HepG2 (cell line): Measurements from ENCODE around the gene ALDH1A2.

ENCODE experiments used
- BCL3 ChIP-seq: sonication (generic); formaldehyde crosslinking; IDR thresholded peaks from 2 replicates; pipeline ENCODE4 v1.5.1; 2020; ENCODE audit warnings: mild to moderate bottlenecking, missing genetic modification reagents, moderate library complexity
- CREM ChIP-seq, 2 experiments: sonication (generic) in 1 of 2; formaldehyde crosslinking in 1 of 2; IDR thresholded peaks; 2 replicates each; pipeline versions ENCODE4 v1.4.0 to v1.6.1; 2016 to 2020; ENCODE audit warnings: antibody characterized with exemption in 1 of 2, mild to moderate bottlenecking in 1 of 2, missing genetic modification reagents in 1 of 2
- GABPA ChIP-seq, 2 experiments: IDR thresholded peaks; 2 replicates each; pipeline ENCODE4 v1.6.1; 2011 to 2016; ENCODE audit warnings: low read depth in 2 of 2, low read length in 1 of 2, missing biosample characterization in 1 of 2, missing genetic modification characterization in 1 of 2
- HDAC2 ChIP-seq: sonication (generic); formaldehyde crosslinking; IDR thresholded peaks from 2 replicates; pipeline ENCODE4 v1.4.0; 2020; ENCODE audit warnings: missing genetic modification reagents
- MYNN ChIP-seq: sonication (generic); formaldehyde crosslinking; IDR thresholded peaks from 2 replicates; pipeline ENCODE4 v1.4.0; 2020; ENCODE audit warnings: mild to moderate bottlenecking, low read depth, missing genetic modification reagents
- ZBTB26 ChIP-seq: IDR thresholded peaks from 2 replicates; pipeline ENCODE4 v1.6.1; 2016; ENCODE audit warnings: missing compliant biosample characterization, missing genetic modification reagents, borderline replicate concordance
- ZNF501 ChIP-seq: sonication (generic); formaldehyde crosslinking; IDR thresholded peaks from 2 replicates; pipeline ENCODE4 v1.5.1; 2020; ENCODE audit warnings: mild to moderate bottlenecking, moderate library complexity, missing genetic modification reagents
- ZNF839 ChIP-seq: sonication (generic); formaldehyde crosslinking; IDR thresholded peaks from 2 replicates; pipeline ENCODE4 v1.4.0; 2020; ENCODE audit warnings: missing genetic modification reagents, mild to moderate bottlenecking, borderline replicate concordance
- TF ChIP-seq, protein P1 (sequence below): sonication (generic); formaldehyde crosslinking; IDR thresholded peaks from 2 replicates; pipeline ENCODE4 v1.5.0; 2020; ENCODE audit warnings: mild to moderate bottlenecking, missing genetic modification reagents, moderate library complexity
- TF ChIP-seq, protein P2 (sequence below): sonication (generic); formaldehyde crosslinking; IDR thresholded peaks from 2 replicates; pipeline ENCODE4 v1.9.0; 2021; ENCODE audit warnings: missing genetic modification reagents, borderline replicate concordance

GRCh38 chr15:58019503-58020376 lies 45.8 kb downstream of the ALDH1A2 start:
- TF ChIP-seq, protein P1, sequence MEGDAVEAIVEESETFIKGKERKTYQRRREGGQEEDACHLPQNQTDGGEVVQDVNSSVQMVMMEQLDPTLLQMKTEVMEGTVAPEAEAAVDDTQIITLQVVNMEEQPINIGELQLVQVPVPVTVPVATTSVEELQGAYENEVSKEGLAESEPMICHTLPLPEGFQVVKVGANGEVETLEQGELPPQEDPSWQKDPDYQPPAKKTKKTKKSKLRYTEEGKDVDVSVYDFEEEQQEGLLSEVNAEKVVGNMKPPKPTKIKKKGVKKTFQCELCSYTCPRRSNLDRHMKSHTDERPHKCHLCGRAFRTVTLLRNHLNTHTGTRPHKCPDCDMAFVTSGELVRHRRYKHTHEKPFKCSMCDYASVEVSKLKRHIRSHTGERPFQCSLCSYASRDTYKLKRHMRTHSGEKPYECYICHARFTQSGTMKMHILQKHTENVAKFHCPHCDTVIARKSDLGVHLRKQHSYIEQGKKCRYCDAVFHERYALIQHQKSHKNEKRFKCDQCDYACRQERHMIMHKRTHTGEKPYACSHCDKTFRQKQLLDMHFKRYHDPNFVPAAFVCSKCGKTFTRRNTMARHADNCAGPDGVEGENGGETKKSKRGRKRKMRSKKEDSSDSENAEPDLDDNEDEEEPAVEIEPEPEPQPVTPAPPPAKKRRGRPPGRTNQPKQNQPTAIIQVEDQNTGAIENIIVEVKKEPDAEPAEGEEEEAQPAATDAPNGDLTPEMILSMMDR (CRISPR knock-in tag), result no peak
- TF ChIP-seq CREM (IDR thresholded peaks at IDR 0.05) (no peak), CREM (CRISPR knock-in tag; IDR thresholded peaks at IDR 0.05) (no peak), BCL3 (no peak), HDAC2 (CRISPR knock-in tag) (no peak), ZNF501 (CRISPR knock-in tag) (no peak), GABPA (IDR thresholded peaks at IDR 0.05; ENCODE audit: low read depth, low read length) (no peak), GABPA (CRISPR knock-in tag; IDR thresholded peaks at IDR 0.05; ENCODE audit: low read depth) (no peak), ZBTB26 (no peak), ZNF839 (CRISPR knock-in tag) (no peak), MYNN (CRISPR knock-in tag) (no peak)
- TF ChIP-seq, protein P2, sequence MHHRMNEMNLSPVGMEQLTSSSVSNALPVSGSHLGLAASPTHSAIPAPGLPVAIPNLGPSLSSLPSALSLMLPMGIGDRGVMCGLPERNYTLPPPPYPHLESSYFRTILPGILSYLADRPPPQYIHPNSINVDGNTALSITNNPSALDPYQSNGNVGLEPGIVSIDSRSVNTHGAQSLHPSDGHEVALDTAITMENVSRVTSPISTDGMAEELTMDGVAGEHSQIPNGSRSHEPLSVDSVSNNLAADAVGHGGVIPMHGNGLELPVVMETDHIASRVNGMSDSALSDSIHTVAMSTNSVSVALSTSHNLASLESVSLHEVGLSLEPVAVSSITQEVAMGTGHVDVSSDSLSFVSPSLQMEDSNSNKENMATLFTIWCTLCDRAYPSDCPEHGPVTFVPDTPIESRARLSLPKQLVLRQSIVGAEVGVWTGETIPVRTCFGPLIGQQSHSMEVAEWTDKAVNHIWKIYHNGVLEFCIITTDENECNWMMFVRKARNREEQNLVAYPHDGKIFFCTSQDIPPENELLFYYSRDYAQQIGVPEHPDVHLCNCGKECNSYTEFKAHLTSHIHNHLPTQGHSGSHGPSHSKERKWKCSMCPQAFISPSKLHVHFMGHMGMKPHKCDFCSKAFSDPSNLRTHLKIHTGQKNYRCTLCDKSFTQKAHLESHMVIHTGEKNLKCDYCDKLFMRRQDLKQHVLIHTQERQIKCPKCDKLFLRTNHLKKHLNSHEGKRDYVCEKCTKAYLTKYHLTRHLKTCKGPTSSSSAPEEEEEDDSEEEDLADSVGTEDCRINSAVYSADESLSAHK, result no peak
